H1 (cell line): ENCODE measurements around the gene MAPKAP1. TPM values are rescaled to one million over a fixed set of nuclear protein-coding genes. Genes with fewer than 3 reads are reported as not detected.

Experiments
- CBX8 ChIP-seq: fragments of 300-800, 300-1000 bp; sonication (generic); IDR thresholded peaks from 2 replicates; pipeline ENCODE4 v1.7.1; 2016; ENCODE audit warnings: low read depth, low read length, borderline replicate concordance
- SP4 ChIP-seq: IDR thresholded peaks from 2 replicates; pipeline ENCODE4 v1.6.1; 2012; ENCODE audit warnings: low read length, inconsistent platforms
- polyA plus RNA-seq, 7 experiments: library from polyadenylated mRNA; depleted of rRNA in 3 of 7; stranded (reverse) in 5 of 7; unstranded in 2 of 7; fragments of >200 nt in 5 of 7; fragments of 200-250 nt in 2 of 7; gene quantifications; 1 replicate in 5 of 7; 2 replicates in 1 of 7; 4 replicates in 1 of 7; pipeline versions ENCODE4 v1.2.1 to v1.2.3, GENCODE V29; 2011 to 2013; ENCODE audit warnings: missing spikeins in 2 of 7, mixed read lengths in 2 of 7
- total RNA-seq: library from RNA; stranded (reverse); fragmentation: NEBNext Ultra II Directional; extraction: Animal tissue kit (Norgen Biotek cat#: 25700); gene quantifications from 2 replicates; pipeline ENCODE4 v1.2.1, GENCODE V29; 2021

Gene MAPKAP1
- total and polyA plus RNA-seq, 2 of the 8 experiments (the other 6 are each of a cell fraction or from before 2014, with no cell fraction given) = 79.2 to 140 TPM

- TF ChIP-seq CBX8 (no peak), SP4 (no peak)
These were observed 185.3 kb downstream of the MAPKAP1 start (continued) for GRCh38 chr9:125521462-125522327.
